NT2/D1 (cell line): ENCODE data around the gene C2orf72.

Experiments
- SUZ12 ChIP-seq: IDR thresholded peaks from 2 replicates; pipeline ENCODE4 v1.6.1; 2011; ENCODE audit not compliant: insufficient read length, insufficient read depth; ENCODE audit errors: extremely low read depth
- YY1 ChIP-seq: IDR thresholded peaks from 2 replicates; pipeline ENCODE4 v1.6.1; 2011; ENCODE audit not compliant: insufficient read length, insufficient read depth

- TF ChIP-seq SUZ12 (no peak), YY1 (no peak)
Measured at GRCh38 chr2:231041061-231041689, 3.9 kb downstream of the C2orf72 start.
